KOPT-K1 (cell line): Measurements from ENCODE around the gene ATG7.
"Not testable (repeated sequence)": the region's sequence is repeated elsewhere in the genome, so short reads cannot be mapped to it uniquely, and the experiment has no call there.

ENCODE experiments used
- H3K27ac ChIP-seq: fragments of 200-600 bp; sonication (generic); 2 replicates; pipeline ENCODE4 v1.5.1; 2016; ENCODE audit warnings: antibody characterized with exemption, mild to moderate bottlenecking, low read depth, low read length; ENCODE audit not compliant: poor library complexity, severe bottlenecking
- H3K36me3 ChIP-seq: fragments of 200-600 bp; sonication (generic); 2 replicates; pipeline ENCODE4 v1.5.1; 2017; ENCODE audit warnings: antibody characterized with exemption, mild to moderate bottlenecking, low read length, moderate library complexity; ENCODE audit not compliant: insufficient read depth
- H3K9me3 ChIP-seq: fragments of 200-600 bp; sonication (generic); 2 replicates; pipeline ENCODE4 v1.5.1; 2017; ENCODE audit warnings: antibody characterized with exemption, low read length, mild to moderate bottlenecking; ENCODE audit not compliant: insufficient read depth, poor library complexity, severe bottlenecking

ATG7 gene

DNA sequence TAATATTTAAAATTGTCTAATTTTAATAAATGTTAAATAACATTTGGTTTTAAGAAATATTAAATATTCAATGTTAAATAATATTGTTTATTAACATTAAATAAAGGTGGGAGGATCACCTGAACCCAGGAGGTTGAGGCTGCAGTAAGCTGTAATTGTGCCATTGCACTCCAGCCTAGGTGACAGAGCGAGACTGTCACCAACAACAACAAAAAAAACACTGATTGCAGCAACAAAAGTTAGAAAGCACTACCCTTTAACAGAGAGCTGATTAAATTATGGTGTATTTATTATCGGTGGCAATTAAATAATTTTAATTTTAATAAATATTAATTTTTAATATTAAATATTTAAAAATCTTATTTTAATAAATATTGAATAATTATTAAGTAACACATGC, 152.1 kb downstream of the ATG7 start:
- Histone ChIP-seq H3K36me3 (no peaks in the 10 kb centered on the region), H3K27ac (no peak overlapping the region), H3K9me3 (peaks cover 6% of the 10 kb centered on the region)

DNA sequence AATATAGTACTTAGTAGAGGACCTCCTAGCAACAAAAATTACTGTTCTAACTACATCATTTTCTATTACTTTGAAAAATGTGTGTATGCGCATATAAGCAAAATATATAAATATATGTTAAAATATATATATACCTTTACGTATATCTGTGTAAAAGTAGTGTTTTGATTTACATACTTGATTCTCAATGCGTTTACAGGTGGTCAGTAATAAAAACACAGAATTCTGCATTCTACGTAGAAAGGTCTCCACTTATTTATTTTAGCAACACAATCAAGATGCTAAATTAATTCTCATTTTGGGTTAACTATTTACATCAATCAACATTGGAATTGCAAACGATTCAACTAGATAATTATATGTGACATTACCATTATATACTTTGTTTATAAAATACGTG, 158.0 kb downstream of the ATG7 start:
- peaks cover 6% of the 10 kb centered on the region for H3K9me3 ChIP-seq
- no peak overlapping the region for H3K27ac ChIP-seq
- no peaks in the 10 kb centered on the region for H3K36me3 ChIP-seq

DNA sequence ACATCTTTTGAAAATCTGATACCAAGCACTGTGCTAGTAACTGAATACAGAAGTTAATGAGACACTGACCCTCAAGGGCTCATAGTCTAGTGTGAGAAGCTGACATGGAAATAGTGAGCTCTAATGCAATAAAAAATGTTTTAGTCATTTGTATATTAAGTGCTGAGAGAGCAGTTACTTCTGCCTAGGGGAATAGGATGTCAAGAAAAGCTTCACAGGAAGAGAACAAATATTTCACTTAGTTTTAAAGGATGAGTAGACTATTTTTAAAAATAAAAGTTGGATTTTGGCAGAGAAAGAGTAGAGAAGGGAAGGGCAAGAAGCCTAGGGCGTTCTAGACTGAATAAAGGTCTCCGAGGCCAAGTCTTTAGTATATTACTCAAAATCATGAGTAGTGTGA, 158.4 kb downstream of the ATG7 start:
- no peak overlapping the region for H3K27ac ChIP-seq
- H3K36me3 ChIP-seq, result no peaks in the 10 kb centered on the region
- peaks cover 3% of the 10 kb centered on the region for H3K9me3 ChIP-seq

DNA sequence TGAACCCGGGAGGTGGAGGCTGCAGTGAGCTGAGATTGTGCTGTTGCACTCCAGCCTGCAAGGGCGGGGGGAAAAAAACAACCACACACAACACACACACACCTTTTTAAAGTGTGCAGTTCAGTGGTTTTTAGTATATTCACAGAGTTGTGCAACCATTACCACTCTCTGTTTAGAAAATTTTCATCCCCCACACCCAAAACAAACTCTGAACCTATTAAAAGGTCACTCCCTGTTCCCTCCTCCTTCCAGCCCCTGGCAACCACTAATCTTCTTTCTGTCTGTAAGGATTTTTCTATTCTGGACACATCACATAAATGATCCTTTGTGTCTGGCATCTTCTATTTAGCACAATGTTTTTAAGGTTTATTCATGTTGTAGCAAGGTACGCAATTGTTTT, 159.1 kb downstream of the ATG7 start:
- Histone ChIP-seq H3K9me3 (no peaks in the 10 kb centered on the region), H3K36me3 (no peaks in the 10 kb centered on the region), H3K27ac (no peak overlapping the region)

DNA sequence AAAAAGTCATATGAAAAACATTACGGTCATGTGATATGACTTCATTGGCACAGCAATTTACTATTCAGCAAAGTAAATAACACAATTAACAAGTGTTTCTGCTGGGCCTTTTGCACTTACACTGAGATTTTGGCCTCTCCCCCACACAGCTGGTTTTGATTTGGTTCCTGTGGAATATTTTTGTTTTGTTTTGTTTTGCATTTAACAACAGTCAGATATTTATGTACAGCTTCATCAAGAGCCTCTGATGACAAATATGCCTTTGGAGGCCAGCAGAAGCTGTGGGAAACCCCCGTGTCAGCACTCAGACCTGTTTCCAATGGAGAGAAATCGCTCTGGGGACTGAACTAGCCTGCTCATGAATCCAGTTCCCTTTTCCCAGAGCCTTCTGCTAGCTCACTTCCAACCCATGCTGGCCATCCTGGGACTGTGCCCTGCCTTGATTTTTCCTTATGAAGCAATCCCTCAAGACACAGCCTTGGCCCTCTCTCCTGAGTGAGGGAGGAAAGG, 161.9 kb downstream of the ATG7 start:
- no peaks in the 10 kb centered on the region for H3K9me3 ChIP-seq
- no peaks in the 10 kb centered on the region for H3K36me3 ChIP-seq
- no peak overlapping the region for H3K27ac ChIP-seq

DNA sequence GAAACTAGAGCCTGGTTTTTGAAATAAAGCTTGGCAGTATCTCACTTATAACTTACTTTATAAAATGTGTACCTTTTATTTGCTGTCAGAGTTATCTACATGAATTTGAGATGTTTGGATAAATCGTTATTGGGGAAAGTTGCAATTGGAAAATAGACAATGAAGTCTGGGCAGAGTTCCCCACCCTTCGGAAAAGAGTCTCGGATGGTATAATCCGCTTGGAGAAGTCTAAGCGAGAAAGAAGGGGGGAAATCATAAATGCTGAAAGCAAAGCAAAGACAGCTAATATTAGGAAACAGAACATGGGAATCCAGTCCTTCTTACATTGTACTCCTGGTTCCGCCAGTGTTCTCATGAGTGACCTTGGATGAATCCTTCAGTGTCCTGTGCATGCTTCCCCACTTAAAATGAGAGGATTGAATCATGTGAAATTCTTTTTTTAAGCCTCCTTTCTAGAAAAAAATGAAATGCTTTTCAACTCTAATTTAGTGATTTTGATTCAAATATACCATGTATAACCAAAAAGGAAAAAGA, 162.4 kb downstream of the ATG7 start:
- H3K9me3 ChIP-seq, result no peaks in the 10 kb centered on the region
- H3K36me3 ChIP-seq, result no peaks in the 10 kb centered on the region
- H3K27ac ChIP-seq, result no peak overlapping the region

DNA sequence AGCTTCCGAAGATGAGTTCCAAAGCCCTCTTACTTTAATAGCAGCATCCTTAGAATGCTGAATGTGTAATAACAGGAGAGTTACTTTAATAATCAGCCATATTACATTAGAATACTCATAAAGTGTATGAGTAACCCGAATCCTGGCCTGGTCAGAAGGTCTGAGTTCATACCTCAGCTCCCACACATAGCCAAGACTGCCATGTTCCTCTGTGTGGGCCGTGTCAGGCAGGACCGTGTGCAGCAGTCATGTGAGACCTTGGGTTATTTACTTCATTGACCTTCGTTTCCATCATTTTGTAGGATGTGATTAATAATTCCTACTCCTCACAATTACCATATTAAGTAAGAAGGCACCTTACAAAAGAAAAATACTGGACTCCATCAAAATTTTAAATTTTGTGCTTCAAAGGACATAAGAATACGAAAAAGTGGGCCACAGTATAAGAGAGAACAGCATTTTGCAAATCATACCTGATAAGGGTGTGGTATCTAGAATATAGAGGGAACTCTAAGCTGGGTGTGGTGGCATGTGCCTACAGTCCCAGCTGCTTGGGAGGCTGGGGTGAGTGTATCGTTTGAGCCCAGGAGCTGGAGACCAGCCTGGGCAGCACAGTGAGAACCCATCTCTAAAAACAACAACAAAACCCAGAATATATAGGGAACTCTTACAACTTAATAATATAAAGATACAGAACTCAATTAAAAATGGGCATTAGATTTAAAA, 163.4 kb downstream of the ATG7 start:
- H3K27ac ChIP-seq, result no peak overlapping the region
- H3K36me3 ChIP-seq, result no peaks in the 10 kb centered on the region
- H3K9me3 ChIP-seq, result no peaks in the 10 kb centered on the region

DNA sequence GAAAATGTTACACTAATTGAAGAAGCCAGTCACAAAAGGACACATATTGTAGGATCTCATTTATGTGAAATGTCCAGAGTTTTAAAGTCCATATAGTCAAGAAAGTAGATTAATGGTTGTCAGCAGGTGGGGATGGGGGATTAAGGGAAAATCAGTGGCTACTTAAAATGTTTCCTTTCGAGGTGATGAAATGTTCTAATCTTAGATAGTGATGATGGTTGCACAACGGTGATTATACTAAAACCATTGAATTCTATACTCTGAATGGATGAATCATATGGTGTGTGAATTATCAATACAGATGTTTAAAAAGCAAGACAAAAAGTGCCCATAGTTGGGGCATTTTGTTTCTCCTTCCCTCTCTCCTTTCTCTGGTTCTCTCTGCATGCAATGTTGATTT, 164.6 kb downstream of the ATG7 start:
- Histone ChIP-seq H3K27ac (no peak overlapping the region), H3K36me3 (no peaks in the 10 kb centered on the region), H3K9me3 (no peaks in the 10 kb centered on the region)

DNA sequence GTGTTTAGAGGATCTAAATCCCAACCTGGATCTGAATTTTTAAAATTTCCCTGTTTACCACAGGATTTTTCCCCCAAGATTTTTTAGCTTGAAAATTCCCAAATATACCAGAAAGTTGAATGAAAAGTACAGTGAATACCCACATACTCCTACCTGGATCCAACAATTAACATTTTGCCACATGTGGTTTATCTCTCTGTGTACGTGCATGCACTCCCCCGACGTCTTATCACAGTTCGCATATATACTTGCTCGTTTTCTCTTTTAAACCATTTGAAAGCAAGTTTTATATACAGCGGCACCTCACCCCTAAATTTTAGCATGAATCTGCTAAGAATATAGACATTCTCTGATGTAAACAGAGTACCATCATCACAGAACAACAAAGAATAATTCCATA, 165.3 kb downstream of the ATG7 start:
- Histone ChIP-seq H3K36me3 (no peaks in the 10 kb centered on the region; the same call in 1 of the 2 replicates), H3K9me3 (no peaks in the 10 kb centered on the region), H3K27ac (no peak overlapping the region)

DNA sequence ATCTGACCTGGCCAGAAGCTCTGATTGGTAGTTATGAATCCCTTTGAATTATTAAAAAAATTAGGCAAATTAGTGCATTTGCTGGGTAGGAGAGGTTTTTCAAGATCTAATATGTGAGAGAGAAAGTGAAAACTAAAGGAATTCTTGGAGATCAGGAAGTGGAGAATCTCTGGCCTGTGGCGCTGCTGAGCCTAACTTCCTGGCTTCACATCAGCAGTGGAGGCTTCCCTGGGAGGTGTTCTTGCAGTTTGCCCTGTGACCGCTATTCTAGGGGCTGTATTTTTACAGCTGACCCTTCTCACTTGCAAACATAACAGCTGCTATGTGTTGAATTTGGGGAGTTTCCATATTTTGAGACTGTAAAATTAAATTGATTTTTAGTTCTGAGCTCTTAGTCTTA, 166.4 kb downstream of the ATG7 start:
- no peaks in the 10 kb centered on the region; the same call in 1 of the 2 replicates for H3K36me3 ChIP-seq
- no peak overlapping the region for H3K27ac ChIP-seq
- H3K9me3 ChIP-seq, result no peaks in the 10 kb centered on the region

DNA sequence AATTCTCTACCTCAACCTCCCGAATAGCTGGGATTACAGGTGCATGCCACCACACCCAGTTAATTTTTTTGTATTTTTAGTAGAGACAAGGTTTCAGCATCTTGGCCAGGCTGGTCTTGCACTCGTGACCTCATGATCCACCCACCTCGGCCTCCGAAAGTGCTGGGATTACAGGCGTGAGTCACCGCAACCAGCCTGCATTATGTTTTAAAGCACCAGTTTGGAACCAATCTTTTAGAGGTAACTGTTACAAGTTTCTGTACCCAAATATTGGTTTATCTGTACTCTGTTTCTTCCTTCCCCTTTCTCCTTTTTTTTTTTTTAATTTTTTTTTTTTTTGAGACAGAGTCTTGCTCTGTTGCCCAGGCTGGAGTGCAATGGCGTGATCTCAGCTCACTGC, 169.1 kb downstream of the ATG7 start:
- H3K36me3 ChIP-seq, H3K9me3 ChIP-seq, H3K27ac ChIP-seq: not testable (repeated sequence)

DNA sequence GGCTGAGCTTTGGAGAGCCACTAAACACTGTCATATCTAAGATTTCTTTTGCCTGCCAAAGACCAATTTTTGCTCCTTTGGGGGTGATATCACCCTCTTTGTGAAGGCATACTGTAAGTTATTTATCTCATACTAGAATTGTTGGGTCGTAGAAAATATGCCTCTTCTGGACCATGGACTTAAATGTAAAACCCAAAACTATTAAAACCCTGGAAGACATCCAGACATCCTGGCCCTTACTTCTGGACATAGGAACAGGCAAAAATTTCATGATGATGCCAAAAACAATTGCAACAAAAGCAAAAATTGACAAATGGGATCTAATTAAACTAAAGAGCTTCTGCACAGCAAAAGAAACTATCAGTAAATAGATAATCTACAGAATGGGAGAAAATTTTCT, 172.2 kb downstream of the ATG7 start:
- no peak overlapping the region for H3K27ac ChIP-seq

DNA sequence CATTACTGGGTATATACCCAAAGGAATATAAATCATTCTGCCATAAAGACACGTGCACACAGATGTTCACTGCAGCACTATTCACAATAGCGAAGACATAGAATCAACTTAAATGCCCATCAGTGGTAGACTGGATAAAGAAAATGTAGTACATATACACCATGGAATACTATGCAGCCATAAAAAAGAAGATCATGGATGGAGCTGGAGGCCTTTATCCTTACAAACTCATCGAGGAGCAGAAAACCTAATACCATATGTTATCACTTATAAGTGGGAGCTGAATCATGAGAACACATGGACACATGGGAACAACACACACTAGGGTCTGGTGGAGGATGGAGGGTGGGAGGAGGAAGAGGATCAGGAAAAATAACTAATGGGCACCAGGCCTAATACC, 173.0 kb downstream of the ATG7 start:
- not testable (repeated sequence) for H3K9me3 ChIP-seq, H3K36me3 ChIP-seq, H3K27ac ChIP-seq

More for the DNA sequence above, 172.2 kb downstream of the ATG7 start:
- Histone ChIP-seq H3K9me3 (no peaks in the 10 kb centered on the region), H3K36me3 (no peaks in the 10 kb centered on the region; the same call in 1 of the 2 replicates)

DNA sequence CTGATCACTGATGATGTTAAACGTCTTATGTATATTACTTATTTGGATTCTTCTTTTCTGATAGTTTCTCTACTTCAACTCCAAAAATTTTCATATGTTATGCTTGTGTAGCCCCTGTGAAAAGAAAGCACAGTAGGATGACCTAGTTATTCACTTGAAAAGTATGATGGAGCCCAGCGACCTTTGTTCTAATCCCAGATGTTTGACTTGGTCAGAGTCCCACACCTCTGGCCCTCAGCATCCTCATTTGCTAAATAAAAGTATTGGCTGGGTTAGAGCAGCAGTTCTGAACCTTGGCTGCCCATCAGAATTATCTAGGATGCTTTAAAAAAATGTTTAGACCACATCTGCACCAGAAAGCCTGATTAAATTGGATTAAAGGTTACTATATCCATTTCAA, 173.7 kb downstream of the ATG7 start:
- no peak overlapping the region for H3K27ac ChIP-seq
- H3K36me3 ChIP-seq, result no peaks in the 10 kb centered on the region; the same call in 1 of the 2 replicates
- no peaks in the 10 kb centered on the region for H3K9me3 ChIP-seq

DNA sequence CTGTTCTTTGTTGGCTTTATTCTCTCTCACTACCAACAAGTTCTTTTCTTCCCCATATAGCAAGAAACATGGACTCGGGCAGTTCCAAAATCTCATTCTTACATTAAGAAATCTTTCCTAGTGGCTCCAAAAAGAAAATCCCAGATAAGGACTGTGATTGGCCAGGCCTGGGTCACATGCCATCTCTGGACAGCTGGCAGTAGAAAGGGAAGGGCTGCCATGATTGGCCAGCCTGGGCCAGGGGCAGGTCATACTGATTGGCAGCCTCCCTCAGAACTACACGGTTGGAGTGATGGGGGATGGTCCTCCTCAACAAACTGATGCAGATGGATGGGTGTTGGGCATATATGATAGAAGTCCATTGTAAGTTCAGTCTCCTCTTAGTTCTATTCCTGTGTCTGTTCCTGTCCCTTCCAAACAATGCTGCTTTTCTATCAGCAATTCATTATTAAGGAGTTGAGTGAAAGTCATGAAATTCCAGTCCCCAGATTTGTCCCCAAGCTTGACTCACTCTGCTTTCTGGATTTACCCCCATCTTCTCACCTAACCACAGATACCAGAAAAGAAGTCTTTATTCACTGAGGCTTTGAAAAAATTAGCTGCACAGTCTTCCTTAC, 175.5 kb downstream of the ATG7 start:
- H3K36me3 ChIP-seq, result no peaks in the 10 kb centered on the region
- H3K27ac ChIP-seq, result no peak overlapping the region
- H3K9me3 ChIP-seq, result no peaks in the 10 kb centered on the region

DNA sequence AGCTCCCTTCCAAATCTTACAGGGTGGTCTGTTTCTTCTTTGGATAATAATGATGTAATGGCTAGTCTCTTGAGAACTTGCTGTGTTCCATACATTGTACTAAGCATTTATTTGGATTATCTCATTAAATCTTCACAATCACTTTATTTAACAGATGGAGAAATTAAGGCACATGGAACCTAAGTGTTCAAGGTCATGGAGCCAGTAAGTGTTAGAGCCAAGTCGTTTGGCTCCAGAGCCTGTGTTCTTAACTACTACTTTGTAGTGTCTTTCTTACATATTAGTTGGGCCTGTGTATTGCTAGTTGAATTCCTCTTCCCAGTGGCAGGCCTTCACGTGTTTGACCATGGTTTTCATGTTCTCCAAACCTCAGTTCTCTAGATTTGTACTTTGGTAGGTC, 177.8 kb downstream of the ATG7 start:
- no peaks in the 10 kb centered on the region for H3K36me3 ChIP-seq
- no peaks in the 10 kb centered on the region for H3K9me3 ChIP-seq
- no peak overlapping the region for H3K27ac ChIP-seq
